NT2/D1 (cell line): ENCODE results near the gene PAK1IP1.

Experiments used
- SUZ12 ChIP-seq: IDR thresholded peaks from 2 replicates; pipeline ENCODE4 v1.6.1; 2011; ENCODE audit not compliant: insufficient read length, insufficient read depth; ENCODE audit errors: extremely low read depth
- YY1 ChIP-seq: IDR thresholded peaks from 2 replicates; pipeline ENCODE4 v1.6.1; 2011; ENCODE audit not compliant: insufficient read length, insufficient read depth
- ZNF274 ChIP-seq: IDR thresholded peaks from 2 replicates; pipeline ENCODE4 v1.6.1; 2011; ENCODE audit warnings: mild to moderate bottlenecking, low read depth, low read length

GRCh38 chr6:10668126-10668917 lies 26.4 kb upstream of the PAK1IP1 start:
- TF ChIP-seq ZNF274 = no peak
- TF ChIP-seq YY1 = no peak
- TF ChIP-seq SUZ12 = no peak
